ENCODE data around the gene DEAF1. TPM values are rescaled to one million over a fixed set of nuclear protein-coding genes. Genes with fewer than 3 reads are reported as not detected.

DEAF1 gene
- total and polyA plus RNA-seq, 2 of the 13 experiments (the other 11 are each of a cell fraction or from before 2014, with no cell fraction given) = 22.3 to 29.6 TPM

DNA sequence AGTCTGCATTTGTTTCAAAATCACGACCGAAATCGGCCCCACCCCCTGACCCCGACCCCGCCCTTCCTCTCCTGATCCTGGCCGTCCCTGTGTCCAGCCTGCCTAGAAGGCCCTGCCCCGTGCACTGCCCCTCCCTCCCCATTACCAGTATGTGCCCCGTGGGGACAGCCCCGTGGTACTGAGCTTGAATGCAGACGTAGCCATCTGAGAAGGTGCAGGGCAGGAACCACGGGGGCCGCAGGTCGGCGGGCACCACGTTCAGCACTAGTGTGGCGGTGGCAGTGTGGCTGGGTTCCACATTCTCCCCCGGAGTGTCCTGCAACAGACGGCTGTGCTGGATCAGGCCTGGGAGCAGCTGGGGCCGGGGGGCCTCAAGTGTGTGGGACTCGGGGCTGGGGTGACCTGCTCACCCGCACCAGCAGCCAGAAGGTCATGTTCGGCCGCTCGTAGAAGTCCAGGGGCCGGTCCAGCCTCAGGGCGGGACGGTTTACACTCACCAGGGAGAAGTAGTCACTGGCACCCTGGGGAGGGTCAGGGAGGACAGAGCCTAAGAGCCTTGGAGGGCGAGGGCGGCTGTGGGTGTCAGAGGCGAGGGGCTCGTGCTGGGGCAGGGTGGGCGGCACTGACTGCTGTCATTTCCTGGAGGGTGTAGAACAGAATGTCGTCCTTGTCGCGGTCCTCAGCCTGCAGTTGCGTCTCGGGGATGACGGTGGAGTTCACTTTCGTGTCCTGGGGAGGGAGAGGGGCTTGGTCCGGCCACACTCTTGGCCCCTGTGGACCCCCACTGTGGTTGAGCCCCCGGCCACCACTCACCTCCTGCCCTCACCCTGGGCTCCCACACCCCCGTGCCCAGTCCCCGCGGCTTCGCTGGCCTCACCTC, 73.8 kb downstream of the DEAF1 start:
- Histone ChIP-seq H3K9me3 (ENCODE audit: low read length) (no peaks in the 10 kb centered on the region), H2AFZ (ENCODE audit: low read length) (no peak overlapping the region), H3K79me2 (ENCODE audit: insufficient read depth, low read length) (no peaks in the 10 kb centered on the region), H3K4me1 (ENCODE audit: insufficient read depth, low read length) (peaks cover 30% of the 10 kb centered on the region), H3K9ac (ENCODE audit: insufficient read depth, low read depth, low read length) (no peak overlapping the region), H3K36me3 (replicated peaks in 1 of 2; ENCODE audit: control insufficient read depth in 1 of 2, insufficient read depth in 2 of 2, low read length in 2 of 2) (peaks cover 0 to 12% of the 10 kb centered on the region in 2 experiments; a peak in 2 of 5 replicates), H4K20me1 (ENCODE audit: insufficient read depth, low read length) (peaks cover 11% of the 10 kb centered on the region; the same call in 1 of the 2 replicates), H3K27me3 (ENCODE audit: control insufficient read depth in 1 of 2, insufficient read depth in 2 of 2, low read length in 2 of 2) (no peaks in the 10 kb centered on the region), H3K27ac (ENCODE audit: extremely low read length, insufficient read depth, low read length) (no peak overlapping the region), H3K4me2 (ENCODE audit: low read depth, low read length) (no peak overlapping the region), H3K4me3 (replicated peaks in 1 of 3; ENCODE audit: insufficient read depth in 1 of 3, low read depth in 2 of 3, low read length in 3 of 3) (no peak overlapping the region)
- DNase-seq (ENCODE audit: low spot score) (no peak), FAIRE-seq (no peak), ATAC-seq (no peak)
- in situ Hi-C loops (cut with HindIII; ENCODE audit: extremely low pct_ligation_motif_present, low pct_unique_long_range_greater_than_20kb) (loop anchor here (10.0 kb wide), 1 partner anchor 66 kb away; no protein-coding TSS in a partner anchor), intact Hi-C loops (cut with micrococcal nuclease; ENCODE audit: unreplicated experiment) (no loop called here)
- ChIA-PET CTCF (ENCODE audit: low intra/inter-chr PET ratio, low total read pairs) (no interaction called here), POLR2A (no interaction called here)
- BruUV-seq (replicated peaks) = no TSS peak
- 89% methylated on average over 27 of the region's 45 CpGs for WGBS (ENCODE audit: low lambda C conversion rate)
- peak; percentile 86; the same call in 1 of the 2 replicates for TF ChIP-seq AKAP8 (CRISPR knock-in tag; IDR thresholded peaks at IDR 0.05)
- TF ChIP-seq TP53 (CRISPR knock-in tag; conservative IDR thresholded peaks at IDR 0.05) = no peak
- TF ChIP-seq TAF1 (CRISPR knock-in tag; IDR thresholded peaks at IDR 0.05) = no peak
- TF ChIP-seq NONO (IDR thresholded peaks at IDR 0.05) = no peak
- TF ChIP-seq NONO (CRISPR knock-in tag; conservative IDR thresholded peaks at IDR 0.05) = peak; percentile 28
- TF ChIP-seq POLR2AphosphoS2 (IDR thresholded peaks at IDR 0.05; ENCODE audit: low read depth, low read length) = no peak
- no peak for TF ChIP-seq RERE (CRISPR knock-in tag; IDR thresholded peaks at IDR 0.05; ENCODE audit: low read depth)
- no peak for TF ChIP-seq CENPT (CRISPR knock-in tag; IDR thresholded peaks at IDR 0.05; ENCODE audit: low read depth)
- no peak for TF ChIP-seq ZNF839 (CRISPR knock-in tag; IDR thresholded peaks at IDR 0.05; ENCODE audit: borderline replicate concordance)
- no peak for TF ChIP-seq MXI1 (IDR thresholded peaks at IDR 0.05; ENCODE audit: borderline replicate concordance, low read depth, low read length)
- no peak for TF ChIP-seq PCBP2 (optimal IDR thresholded peaks at IDR 0.05; ENCODE audit: low read depth, low read length, poor library complexity, severe bottlenecking)
- no peak for TF ChIP-seq ZNF34 (CRISPR knock-in tag; IDR thresholded peaks at IDR 0.05; ENCODE audit: borderline replicate concordance)
- TF ChIP-seq ARNT (IDR thresholded peaks at IDR 0.05) = no peak
- TF ChIP-seq, protein P1, sequence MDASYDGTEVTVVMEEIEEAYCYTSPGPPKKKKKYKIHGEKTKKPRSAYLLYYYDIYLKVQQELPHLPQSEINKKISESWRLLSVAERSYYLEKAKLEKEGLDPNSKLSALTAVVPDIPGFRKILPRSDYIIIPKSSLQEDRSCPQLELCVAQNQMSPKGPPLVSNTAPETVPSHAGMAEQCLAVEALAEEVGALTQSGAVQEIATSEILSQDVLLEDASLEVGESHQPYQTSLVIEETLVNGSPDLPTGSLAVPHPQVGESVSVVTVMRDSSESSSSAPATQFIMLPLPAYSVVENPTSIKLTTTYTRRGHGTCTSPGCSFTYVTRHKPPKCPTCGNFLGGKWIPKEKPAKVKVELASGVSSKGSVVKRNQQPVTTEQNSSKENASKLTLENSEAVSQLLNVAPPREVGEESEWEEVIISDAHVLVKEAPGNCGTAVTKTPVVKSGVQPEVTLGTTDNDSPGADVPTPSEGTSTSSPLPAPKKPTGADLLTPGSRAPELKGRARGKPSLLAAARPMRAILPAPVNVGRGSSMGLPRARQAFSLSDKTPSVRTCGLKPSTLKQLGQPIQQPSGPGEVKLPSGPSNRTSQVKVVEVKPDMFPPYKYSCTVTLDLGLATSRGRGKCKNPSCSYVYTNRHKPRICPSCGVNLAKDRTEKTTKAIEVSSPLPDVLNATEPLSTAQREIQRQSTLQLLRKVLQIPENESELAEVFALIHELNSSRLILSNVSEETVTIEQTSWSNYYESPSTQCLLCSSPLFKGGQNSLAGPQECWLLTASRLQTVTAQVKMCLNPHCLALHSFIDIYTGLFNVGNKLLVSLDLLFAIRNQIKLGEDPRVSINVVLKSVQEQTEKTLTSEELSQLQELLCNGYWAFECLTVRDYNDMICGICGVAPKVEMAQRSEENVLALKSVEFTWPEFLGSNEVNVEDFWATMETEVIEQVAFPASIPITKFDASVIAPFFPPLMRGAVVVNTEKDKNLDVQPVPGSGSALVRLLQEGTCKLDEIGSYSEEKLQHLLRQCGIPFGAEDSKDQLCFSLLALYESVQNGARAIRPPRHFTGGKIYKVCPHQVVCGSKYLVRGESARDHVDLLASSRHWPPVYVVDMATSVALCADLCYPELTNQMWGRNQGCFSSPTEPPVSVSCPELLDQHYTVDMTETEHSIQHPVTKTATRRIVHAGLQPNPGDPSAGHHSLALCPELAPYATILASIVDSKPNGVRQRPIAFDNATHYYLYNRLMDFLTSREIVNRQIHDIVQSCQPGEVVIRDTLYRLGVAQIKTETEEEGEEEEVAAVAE (CRISPR knock-in tag; IDR thresholded peaks at IDR 0.05; ENCODE audit: borderline replicate concordance) = no peak
- TF ChIP-seq SP140L (CRISPR knock-in tag; IDR thresholded peaks at IDR 0.05; ENCODE audit: borderline replicate concordance) = no peak
